Muscle of arm (tissue), 12 donors: ENCODE measurements around the gene ARHGAP26. TPM values are rescaled to one million over a fixed set of nuclear protein-coding genes. Genes with fewer than 3 reads are reported as not detected.

Experiments used
- DNase-seq: peaks from one replicate; pipeline ENCODE4 v3.0.0-alpha.2; 2013
- polyA plus RNA-seq, 12 donors: library from polyadenylated mRNA; unstranded; fragments of 120-200 nt; gene quantifications; one replicate each; pipeline ENCODE4 v1.2.1, GENCODE V29; 2013; ENCODE audit not compliant: insufficient read length in 12 of 12

The ARHGAP26 gene
- polyA plus RNA-seq, 12 donors: 12.3 to 34.1 (median 15.8) TPM; not detected in 1

GRCh38 chr5:142872217-142872616 is 102.0 kb downstream of the ARHGAP26 start:
- DNase-seq: no peak

GRCh38 chr5:142872795-142873194 is 102.6 kb downstream of the ARHGAP26 start:
- DNase-seq: no peak

- DNase-seq: no peak
Measured at GRCh38 chr5:142873831-142874230, 103.7 kb downstream of the ARHGAP26 start.

GRCh38 chr5:142874540-142874939 is 104.4 kb downstream of the ARHGAP26 start:
- no peak for DNase-seq

GRCh38 chr5:142875936-142876335 is 105.8 kb downstream of the ARHGAP26 start:
- DNase-seq: no peak

GRCh38 chr5:142876817-142877216 is 106.6 kb downstream of the ARHGAP26 start:
- no peak for DNase-seq

- DNase-seq: no peak
Measured at GRCh38 chr5:142878111-142878510, 107.9 kb downstream of the ARHGAP26 start.

- DNase-seq: no peak
Measured at GRCh38 chr5:142878638-142879037, 108.5 kb downstream of the ARHGAP26 start.

- DNase-seq: no peak
Measured at GRCh38 chr5:142881076-142881783, 111.1 kb downstream of the ARHGAP26 start.

- DNase-seq: no peak
Measured at GRCh38 chr5:142881784-142882126, 111.6 kb downstream of the ARHGAP26 start.

- DNase-seq: no peak
Measured at GRCh38 chr5:142883025-142883424, 112.8 kb downstream of the ARHGAP26 start.

GRCh38 chr5:142883438-142883837 is 113.3 kb downstream of the ARHGAP26 start:
- DNase-seq: no peak

- no peak for DNase-seq
Measured at GRCh38 chr5:142884029-142884428, 113.9 kb downstream of the ARHGAP26 start.

GRCh38 chr5:142886211-142886610 is 116.0 kb downstream of the ARHGAP26 start:
- DNase-seq: no peak

- DNase-seq: no peak
Measured at GRCh38 chr5:142886956-142887355, 116.8 kb downstream of the ARHGAP26 start.

GRCh38 chr5:142888469-142889085 is 118.4 kb downstream of the ARHGAP26 start:
- DNase-seq: peak; percentile 63

- no peak for DNase-seq
Measured at GRCh38 chr5:142892021-142892420, 121.8 kb downstream of the ARHGAP26 start.

- DNase-seq: no peak
Measured at GRCh38 chr5:142894315-142894714, 124.1 kb downstream of the ARHGAP26 start.

GRCh38 chr5:142894749-142895148 is 124.6 kb downstream of the ARHGAP26 start:
- DNase-seq: no peak

GRCh38 chr5:142896325-142897007 is 126.3 kb downstream of the ARHGAP26 start:
- DNase-seq: no peak

GRCh38 chr5:142897328-142897727 is 127.2 kb downstream of the ARHGAP26 start:
- DNase-seq: no peak

GRCh38 chr5:142900927-142901326 is 130.8 kb downstream of the ARHGAP26 start:
- no peak for DNase-seq
